Fibroblast of villous mesenchyme (primary cell): ENCODE data around the gene RAI14. TPM values are rescaled to one million over a fixed set of nuclear protein-coding genes. Genes with fewer than 3 reads are reported as not detected.
A peak's percentile ranks its signal among the peaks of the same experiment; 100 is the strongest.

Experiments
- DNase-seq: peaks from one replicate; pipeline ENCODE4 v3.0.0-alpha.2; 2010; ENCODE audit warnings: low read depth
- H3K4me3 ChIP-seq: 2 replicates; pipeline ENCODE4 v1.5.1; 2011; ENCODE audit warnings: low read depth, mild to moderate bottlenecking, low read length
- CTCF ChIP-seq: IDR thresholded peaks from 2 replicates; pipeline ENCODE4 v1.5.1; 2012; ENCODE audit warnings: low read depth, mild to moderate bottlenecking, low read length; ENCODE audit not compliant: insufficient read depth
- total RNA-seq: library from RNA; depleted of rRNA; stranded (reverse); fragments of >200 nt; gene quantifications from 2 replicates; pipeline ENCODE4 v1.2.3, GENCODE V29; 2012

Gene RAI14
- total RNA-seq, 1 donor, result 291 TPM

GRCh38 chr5:34857894-34858293 lies 201.8 kb downstream of the RAI14 start:
- DNase-seq, result no peak
- H3K4me3 ChIP-seq, result no peak overlapping the region
- TF ChIP-seq CTCF, result no peak

- no peak for TF ChIP-seq CTCF
- peak; percentile 59 for DNase-seq
- no peak overlapping the region for H3K4me3 ChIP-seq
These were observed 202.7 kb downstream of the RAI14 start for GRCh38 chr5:34858790-34859189.

GRCh38 chr5:34859253-34859652 lies 203.1 kb downstream of the RAI14 start:
- DNase-seq, result no peak
- no peak overlapping the region for H3K4me3 ChIP-seq
- no peak for TF ChIP-seq CTCF

GRCh38 chr5:34863946-34864345 lies 207.8 kb downstream of the RAI14 start:
- no peak for DNase-seq
- H3K4me3 ChIP-seq, result no peak overlapping the region
- TF ChIP-seq CTCF, result no peak

GRCh38 chr5:34865091-34865490 lies 209.0 kb downstream of the RAI14 start:
- no peak for TF ChIP-seq CTCF
- H3K4me3 ChIP-seq, result no peak overlapping the region
- no peak for DNase-seq

GRCh38 chr5:34866989-34867471 lies 210.9 kb downstream of the RAI14 start:
- no peak for DNase-seq
- TF ChIP-seq CTCF, result no peak
- no peak overlapping the region for H3K4me3 ChIP-seq

GRCh38 chr5:34867660-34868059 lies 211.5 kb downstream of the RAI14 start:
- DNase-seq, result no peak
- TF ChIP-seq CTCF, result no peak
- H3K4me3 ChIP-seq, result no peak overlapping the region
